ENCODE results near the gene FAM163B. TPM values are rescaled to one million over a fixed set of nuclear protein-coding genes. Genes with fewer than 3 reads are reported as not detected.

The FAM163B gene
- total RNA-seq, 1 donor: not detected

- H3K4me3 ChIP-seq (ENCODE audit: insufficient read depth, low read length): no peak overlapping the region
- no peaks in the 10 kb centered on the region for H3K36me3 ChIP-seq (ENCODE audit: insufficient read depth, low read length)
- DNase-seq (ENCODE audit: insufficient read length, low spot score, missing footprints): no peak
- no peak overlapping the region for H2AFZ ChIP-seq (ENCODE audit: low read length)
- H3K27ac ChIP-seq (ENCODE audit: low read depth, low read length): no peak overlapping the region
- H3K4me1 ChIP-seq (ENCODE audit: insufficient read depth, low read length): peaks cover 3% of the 10 kb centered on the region
- peaks cover 56% of the 10 kb centered on the region for H3K27me3 ChIP-seq (ENCODE audit: insufficient read depth, low read length)
- H4K20me1 ChIP-seq (ENCODE audit: insufficient read depth, low read length): no peaks in the 10 kb centered on the region
- TF ChIP-seq CTCF (IDR thresholded peaks at IDR 0.05; ENCODE audit: extremely low read depth, low read depth, low read length): no peak
- no peaks in the 10 kb centered on the region for H3K79me2 ChIP-seq (ENCODE audit: insufficient read depth, low read length)
- H3K9me3 ChIP-seq (ENCODE audit: low read depth, low read length): no peaks in the 10 kb centered on the region
- H3K4me2 ChIP-seq (ENCODE audit: insufficient read depth, low read length): no peak overlapping the region
Measured at GRCh38 chr9:133528876-133529241, 80.3 kb downstream of the FAM163B start.

GRCh38 chr9:133528001-133528875 is 81.0 kb downstream of the FAM163B start:
- Histone ChIP-seq H3K36me3 (ENCODE audit: insufficient read depth, low read length) (no peaks in the 10 kb centered on the region), H3K4me2 (ENCODE audit: insufficient read depth, low read length) (no peak overlapping the region), H2AFZ (ENCODE audit: low read length) (no peak overlapping the region), H4K20me1 (ENCODE audit: insufficient read depth, low read length) (no peaks in the 10 kb centered on the region), H3K9me3 (ENCODE audit: low read depth, low read length) (no peaks in the 10 kb centered on the region), H3K27ac (ENCODE audit: low read depth, low read length) (no peak overlapping the region), H3K27me3 (ENCODE audit: insufficient read depth, low read length) (peaks cover 61% of the 10 kb centered on the region), H3K4me1 (ENCODE audit: insufficient read depth, low read length) (no peaks in the 10 kb centered on the region), H3K79me2 (ENCODE audit: insufficient read depth, low read length) (no peaks in the 10 kb centered on the region), H3K4me3 (ENCODE audit: insufficient read depth, low read length) (no peak overlapping the region)
- no peak for TF ChIP-seq CTCF (IDR thresholded peaks at IDR 0.05; ENCODE audit: extremely low read depth, low read depth, low read length)
- no peak for DNase-seq (ENCODE audit: insufficient read length, low spot score, missing footprints)

- no peak for TF ChIP-seq CTCF (IDR thresholded peaks at IDR 0.05; ENCODE audit: extremely low read depth, low read depth, low read length)
- Histone ChIP-seq H3K4me2 (ENCODE audit: insufficient read depth, low read length) (no peak overlapping the region), H4K20me1 (ENCODE audit: insufficient read depth, low read length) (no peaks in the 10 kb centered on the region), H3K9me3 (ENCODE audit: low read depth, low read length) (no peaks in the 10 kb centered on the region), H3K4me3 (ENCODE audit: insufficient read depth, low read length) (no peak overlapping the region), H2AFZ (ENCODE audit: low read length) (no peak overlapping the region), H3K79me2 (ENCODE audit: insufficient read depth, low read length) (no peaks in the 10 kb centered on the region), H3K36me3 (ENCODE audit: insufficient read depth, low read length) (no peaks in the 10 kb centered on the region), H3K27ac (ENCODE audit: low read depth, low read length) (no peak overlapping the region), H3K4me1 (ENCODE audit: insufficient read depth, low read length) (no peaks in the 10 kb centered on the region), H3K27me3 (ENCODE audit: insufficient read depth, low read length) (peaks cover 64% of the 10 kb centered on the region)
- DNase-seq (ENCODE audit: insufficient read length, low spot score, missing footprints): no peak
Measured at GRCh38 chr9:133527444-133527920, 81.7 kb downstream of the FAM163B start.

Other genes starting within 250 kb of the FAM163B start
- gene SURF4, start 233.3 kb downstream of the FAM163B start, total RNA-seq: 366 and 392 TPM in 2 replicates
- gene STKLD1, start 233.0 kb downstream of the FAM163B start, total RNA-seq: 0.72 and 1.2 TPM in 2 replicates
- gene REXO4, start 191.4 kb downstream of the FAM163B start, total RNA-seq: 10.6 and 11.9 TPM in 2 replicates
- 1.2 and 1.4 TPM in 2 replicates for gene ADAMTS13, start 187.0 kb downstream of the FAM163B start, total RNA-seq
- 8.0 and 9.0 TPM in 2 replicates for gene CACFD1, start 149.4 kb downstream of the FAM163B start, total RNA-seq
- 25.3 TPM in 2 replicates for gene SLC2A6, start 130.3 kb downstream of the FAM163B start, total RNA-seq
- not detected in 2 replicates for gene MYMK, start 84.4 kb downstream of the FAM163B start, total RNA-seq
- under 0.01 and 0.29 TPM in 2 replicates for gene ADAMTSL2, start 74.7 kb downstream of the FAM163B start, total RNA-seq
- gene DBH, start 27.0 kb upstream of the FAM163B start, total RNA-seq: not detected in 2 replicates
- gene SARDH, start 129.0 kb upstream of the FAM163B start, total RNA-seq: 5.4 and 10.9 TPM in 2 replicates